ENCODE data around the gene TBC1D12. TPM values are rescaled to one million over a fixed set of nuclear protein-coding genes. Genes with fewer than 3 reads are reported as not detected.

The TBC1D12 gene
- total RNA-seq, 3 donors from 2014 or later = 19.0 to 29.4 (median 27.2) TPM

DNA sequence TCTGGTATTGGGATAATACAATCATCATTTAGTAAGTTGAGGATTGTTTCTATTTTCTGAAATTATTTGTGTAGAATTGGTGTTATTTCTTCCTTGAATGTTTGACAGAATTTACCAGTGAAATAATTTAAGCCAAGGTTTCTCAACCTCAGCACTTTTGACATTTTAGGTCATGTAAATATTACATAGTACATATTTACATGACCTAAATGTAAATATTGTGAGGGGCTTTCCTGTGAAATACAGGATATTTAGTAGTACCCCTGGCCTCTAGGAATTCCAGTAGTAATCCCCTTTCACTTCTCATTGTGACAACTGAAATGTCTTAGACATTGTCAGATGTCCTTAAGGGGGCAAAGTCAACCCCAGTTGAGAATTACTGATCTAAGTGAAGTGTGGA lies 59.8 kb downstream of the TBC1D12 start:
- intact Hi-C loops (cut with DNase I; ENCODE audit: low total_unique reads) = no loop called here
- no peak for TF ChIP-seq POLR2A (IDR thresholded peaks at IDR 0.05)

DNA sequence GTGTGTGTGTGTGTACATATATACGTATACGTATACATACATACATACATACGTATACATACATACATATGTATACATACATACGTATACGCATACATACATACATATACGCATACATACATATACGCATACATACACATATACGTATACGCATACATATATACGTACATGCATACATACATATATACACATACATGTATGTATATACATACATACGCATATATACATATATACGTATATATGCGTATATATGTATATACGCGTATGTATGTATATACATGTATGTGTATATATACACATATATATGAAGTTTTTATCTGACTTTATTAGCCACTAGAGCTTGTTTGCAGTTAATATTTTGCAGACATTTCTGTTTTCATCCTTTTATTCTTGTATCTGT lies 63.3 kb downstream of the TBC1D12 start:
- H3K4me3 ChIP-seq = no peak overlapping the region
- intact Hi-C loops (cut with DNase I; ENCODE audit: low total_unique reads) = no loop called here
- TF ChIP-seq POLR2A (IDR thresholded peaks at IDR 0.05) = no peak
- no peak for TF ChIP-seq POLR2AphosphoS5 (IDR thresholded peaks at IDR 0.05)
- TF ChIP-seq, protein P1, sequence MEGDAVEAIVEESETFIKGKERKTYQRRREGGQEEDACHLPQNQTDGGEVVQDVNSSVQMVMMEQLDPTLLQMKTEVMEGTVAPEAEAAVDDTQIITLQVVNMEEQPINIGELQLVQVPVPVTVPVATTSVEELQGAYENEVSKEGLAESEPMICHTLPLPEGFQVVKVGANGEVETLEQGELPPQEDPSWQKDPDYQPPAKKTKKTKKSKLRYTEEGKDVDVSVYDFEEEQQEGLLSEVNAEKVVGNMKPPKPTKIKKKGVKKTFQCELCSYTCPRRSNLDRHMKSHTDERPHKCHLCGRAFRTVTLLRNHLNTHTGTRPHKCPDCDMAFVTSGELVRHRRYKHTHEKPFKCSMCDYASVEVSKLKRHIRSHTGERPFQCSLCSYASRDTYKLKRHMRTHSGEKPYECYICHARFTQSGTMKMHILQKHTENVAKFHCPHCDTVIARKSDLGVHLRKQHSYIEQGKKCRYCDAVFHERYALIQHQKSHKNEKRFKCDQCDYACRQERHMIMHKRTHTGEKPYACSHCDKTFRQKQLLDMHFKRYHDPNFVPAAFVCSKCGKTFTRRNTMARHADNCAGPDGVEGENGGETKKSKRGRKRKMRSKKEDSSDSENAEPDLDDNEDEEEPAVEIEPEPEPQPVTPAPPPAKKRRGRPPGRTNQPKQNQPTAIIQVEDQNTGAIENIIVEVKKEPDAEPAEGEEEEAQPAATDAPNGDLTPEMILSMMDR (IDR thresholded peaks at IDR 0.05) = no peak
- H3K36me3 ChIP-seq = no peaks in the 10 kb centered on the region
- H3K27ac ChIP-seq = no peak overlapping the region
- H3K27me3 ChIP-seq = no peaks in the 10 kb centered on the region
- H3K9me3 ChIP-seq = peaks cover 4 to 26% of the 10 kb centered on the region in 2 donors
- DNase-seq (ENCODE audit: low spot score in 2 of 2) = no peak
- H3K4me1 ChIP-seq = no peaks in the 10 kb centered on the region

More for the DNA sequence above, 59.8 kb downstream of the TBC1D12 start:
- Histone ChIP-seq H3K36me3 (no peaks in the 10 kb centered on the region), H3K9me3 (peaks cover 12 to 42% of the 10 kb centered on the region in 2 donors), H3K27me3 (no peaks in the 10 kb centered on the region), H3K4me1 (no peaks in the 10 kb centered on the region), H3K4me3 (no peak overlapping the region), H3K27ac (no peak overlapping the region)
- DNase-seq (ENCODE audit: low spot score in 2 of 2) = no peak

DNA sequence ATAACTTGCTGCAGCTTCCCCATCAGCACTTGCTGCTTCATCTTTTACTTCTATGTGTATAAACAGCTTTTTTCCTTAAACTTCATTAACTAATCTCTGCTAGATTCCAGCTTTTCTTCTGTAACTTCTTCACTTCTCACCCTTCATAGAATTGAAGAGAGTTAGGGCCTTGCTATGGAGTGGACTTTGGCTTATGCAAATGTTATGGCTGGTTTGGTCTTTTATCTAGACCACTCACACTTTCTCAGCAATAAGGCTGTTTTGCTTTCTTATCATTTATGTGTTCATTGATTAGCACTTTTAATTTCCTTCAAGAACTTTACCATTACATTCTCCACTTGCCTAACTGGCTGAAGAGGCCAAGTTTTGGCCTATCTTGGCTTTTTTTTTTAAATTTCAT lies 79.1 kb downstream of the TBC1D12 start:
- intact Hi-C loops (cut with DNase I; ENCODE audit: low total_unique reads) = no loop called here
- no peaks in the 10 kb centered on the region for H3K4me1 ChIP-seq
- H3K27ac ChIP-seq = no peak overlapping the region
- no peak for DNase-seq (ENCODE audit: low spot score in 2 of 2)
- no peaks in the 10 kb centered on the region for H3K27me3 ChIP-seq
- peaks cover 9 to 11% of the 10 kb centered on the region in 2 donors for H3K9me3 ChIP-seq
- no peaks in the 10 kb centered on the region for H3K36me3 ChIP-seq
- no peak overlapping the region for H3K4me3 ChIP-seq
- TF ChIP-seq POLR2A (IDR thresholded peaks at IDR 0.05) (no peak), POLR2AphosphoS5 (IDR thresholded peaks at IDR 0.05) (no peak)
- TF ChIP-seq, protein P1 (IDR thresholded peaks at IDR 0.05) = no peak

DNA sequence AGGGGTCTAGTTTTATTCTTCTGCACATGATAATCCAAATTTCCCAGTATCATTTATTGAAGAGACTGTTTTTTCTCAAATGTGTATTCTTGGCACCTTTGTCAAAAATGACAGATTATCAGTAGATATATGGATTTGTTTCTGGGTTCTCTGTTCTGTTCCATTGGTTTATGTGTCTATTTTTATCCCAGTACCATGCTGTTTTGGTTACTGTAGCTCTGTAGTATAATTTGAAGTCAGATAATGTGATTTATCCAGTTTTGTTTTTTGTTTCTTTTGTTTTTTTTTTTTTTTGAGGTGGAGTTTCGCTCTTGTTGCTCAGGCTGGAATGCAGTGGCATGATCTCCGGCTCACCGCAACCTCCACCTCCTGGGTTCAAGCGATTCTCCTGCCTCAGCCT lies 81.6 kb downstream of the TBC1D12 start:
- Histone ChIP-seq H3K4me3 (no peak overlapping the region), H3K4me1 (no peaks in the 10 kb centered on the region), H3K27me3 (no peaks in the 10 kb centered on the region), H3K27ac (no peak overlapping the region), H3K9me3 (peaks cover 9 to 11% of the 10 kb centered on the region in 2 donors), H3K36me3 (no peaks in the 10 kb centered on the region)
- TF ChIP-seq POLR2A (IDR thresholded peaks at IDR 0.05) (no peak), POLR2AphosphoS5 (IDR thresholded peaks at IDR 0.05) (no peak)
- TF ChIP-seq, protein P1 (IDR thresholded peaks at IDR 0.05) = no peak
- DNase-seq (ENCODE audit: low spot score in 2 of 2) = no peak
- intact Hi-C loops (cut with DNase I; ENCODE audit: low total_unique reads) = no loop called here

DNA sequence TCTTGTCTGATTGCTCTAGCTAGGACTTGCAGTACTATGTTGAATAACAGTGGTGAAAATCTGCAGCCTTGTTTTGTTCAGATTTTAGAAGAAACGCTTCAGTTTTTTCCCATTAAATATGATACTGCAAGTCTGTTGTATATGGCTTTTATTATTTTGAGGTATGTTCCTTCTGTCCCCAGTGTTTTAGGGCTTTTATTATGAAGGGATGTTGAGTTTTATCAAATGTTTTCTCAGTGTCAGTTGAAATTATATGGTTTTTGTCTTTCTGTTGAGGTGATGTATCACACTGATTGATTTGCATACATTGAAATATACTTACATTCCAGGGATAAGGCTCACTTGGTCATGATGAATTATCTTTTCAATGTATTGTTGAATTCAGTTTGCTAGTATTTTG lies 82.8 kb downstream of the TBC1D12 start:
- DNase-seq (ENCODE audit: low spot score in 2 of 2) = no peak
- Histone ChIP-seq H3K4me3 (no peak overlapping the region), H3K36me3 (no peaks in the 10 kb centered on the region), H3K27me3 (no peaks in the 10 kb centered on the region), H3K27ac (no peak overlapping the region), H3K9me3 (peaks cover 9 to 11% of the 10 kb centered on the region in 2 donors), H3K4me1 (no peaks in the 10 kb centered on the region)
- TF ChIP-seq, protein P1 (IDR thresholded peaks at IDR 0.05) = no peak
- no peak for TF ChIP-seq POLR2A (IDR thresholded peaks at IDR 0.05)
- TF ChIP-seq POLR2AphosphoS5 (IDR thresholded peaks at IDR 0.05) = no peak
- intact Hi-C loops (cut with DNase I; ENCODE audit: low total_unique reads) = no loop called here

DNA sequence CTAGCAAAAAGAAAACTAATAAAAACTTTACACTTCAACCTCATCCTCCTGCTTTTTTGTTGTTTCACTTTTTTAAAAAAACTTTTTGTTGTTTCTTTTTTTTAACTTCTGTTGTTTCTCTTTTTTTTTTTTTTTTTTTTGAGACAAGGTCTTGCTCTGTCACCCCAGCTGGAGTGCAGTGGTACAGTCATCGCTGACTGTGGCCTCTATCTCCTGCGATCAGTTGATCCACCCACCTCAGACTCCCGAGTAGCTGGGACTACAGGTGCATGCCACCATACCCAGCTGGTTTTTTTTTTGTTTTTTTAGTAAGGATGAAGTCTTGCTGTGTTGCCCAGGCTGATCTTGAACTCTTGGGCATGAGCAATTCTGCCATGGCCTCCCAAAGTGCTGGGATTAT lies 85.2 kb downstream of the TBC1D12 start:
- no peak for TF ChIP-seq POLR2A (IDR thresholded peaks at IDR 0.05)
- no peak for DNase-seq (ENCODE audit: low spot score in 2 of 2)
- intact Hi-C loops (cut with DNase I; ENCODE audit: low total_unique reads) = no loop called here
- Histone ChIP-seq H3K4me3 (no peak overlapping the region), H3K4me1 (no peaks in the 10 kb centered on the region), H3K9me3 (peaks cover 9 to 11% of the 10 kb centered on the region in 2 donors), H3K36me3 (no peaks in the 10 kb centered on the region), H3K27ac (no peak overlapping the region), H3K27me3 (no peaks in the 10 kb centered on the region)
